CD4-positive, alpha-beta T cell treated with Interferon gamma for 1 hour (primary cell): Measurements from ENCODE around the gene NSMCE4A.
"Not testable (repeated sequence)": the region's sequence is repeated elsewhere in the genome, so short reads cannot be mapped to it uniquely, and the experiment has no call there.

Experiments used
- DNase-seq: peaks from one replicate; pipeline ENCODE4 v3.0.0-alpha.2; 2020

NSMCE4A gene

DNA sequence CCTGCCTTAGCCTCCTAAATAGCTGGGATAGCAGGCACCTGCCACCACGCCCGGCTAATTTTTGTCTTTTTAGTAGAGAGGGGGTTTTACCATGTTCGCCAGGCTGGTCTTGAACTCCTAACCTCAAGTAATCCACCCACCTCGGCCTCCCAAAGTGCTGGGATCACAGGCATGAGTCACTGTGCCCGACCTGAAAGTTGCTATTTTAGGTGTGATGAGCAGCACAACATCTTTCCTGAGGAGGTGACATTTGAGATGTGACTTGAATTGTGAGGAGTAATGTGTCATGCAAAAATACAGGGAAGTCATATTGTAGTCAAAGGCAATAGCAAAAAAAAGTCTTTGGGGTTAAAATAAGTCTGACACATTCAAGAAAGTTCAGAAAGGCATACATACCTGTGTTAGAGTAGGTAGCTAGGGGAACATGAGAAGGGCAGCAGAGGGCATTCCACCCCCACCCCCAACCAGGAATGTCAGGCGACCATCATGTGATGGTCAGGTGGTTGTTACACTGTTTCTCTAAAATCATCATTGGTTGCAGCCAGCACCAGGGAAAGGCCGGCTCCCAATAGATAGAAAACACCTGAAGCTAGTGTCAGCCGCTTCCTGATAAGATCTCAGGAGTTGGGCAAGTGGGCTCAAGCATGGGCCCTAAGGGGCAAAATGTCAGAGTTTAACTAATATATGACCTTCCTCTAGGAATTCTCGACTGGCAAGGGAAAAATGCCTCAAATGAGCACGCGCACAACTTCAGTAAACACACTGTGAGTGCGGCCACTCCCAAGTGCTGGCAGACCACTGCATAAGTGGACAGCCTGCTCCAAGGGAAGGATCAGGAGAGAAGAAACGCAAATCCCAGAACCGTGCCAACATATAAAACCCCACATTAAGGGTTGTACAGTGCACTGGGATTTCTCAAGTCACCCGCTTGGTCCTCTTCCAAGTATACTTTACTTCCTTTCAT lies 13.6 kb upstream of the NSMCE4A start, which contains the start of gene TACC2:
TACC2 (plus strand) TSS at position 803 of the 964 bp plus-strand sequence. CDS start 32,819 bp downstream, outside the sequence.
- no peak for DNase-seq

DNA sequence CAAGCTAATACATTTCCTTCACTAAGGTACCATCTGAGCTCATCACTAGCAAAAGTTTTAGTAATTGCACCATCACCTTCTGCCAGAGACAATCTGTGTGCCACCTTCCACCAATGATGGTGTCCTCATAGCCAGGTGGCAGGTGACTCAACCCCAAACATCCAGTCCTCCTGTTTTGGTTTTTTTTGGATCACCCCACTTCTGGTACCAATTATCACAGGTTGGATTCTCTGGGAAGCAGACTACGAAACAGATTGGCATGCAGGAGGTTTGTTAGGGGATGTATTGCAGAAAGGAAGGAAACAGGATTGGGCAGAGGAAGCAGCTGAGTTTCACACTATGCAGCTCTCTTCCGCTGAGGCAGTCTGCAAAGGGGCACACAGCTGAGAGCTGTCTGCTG lies 9.4 kb upstream of the NSMCE4A start:
- DNase-seq, result no peak

DNA sequence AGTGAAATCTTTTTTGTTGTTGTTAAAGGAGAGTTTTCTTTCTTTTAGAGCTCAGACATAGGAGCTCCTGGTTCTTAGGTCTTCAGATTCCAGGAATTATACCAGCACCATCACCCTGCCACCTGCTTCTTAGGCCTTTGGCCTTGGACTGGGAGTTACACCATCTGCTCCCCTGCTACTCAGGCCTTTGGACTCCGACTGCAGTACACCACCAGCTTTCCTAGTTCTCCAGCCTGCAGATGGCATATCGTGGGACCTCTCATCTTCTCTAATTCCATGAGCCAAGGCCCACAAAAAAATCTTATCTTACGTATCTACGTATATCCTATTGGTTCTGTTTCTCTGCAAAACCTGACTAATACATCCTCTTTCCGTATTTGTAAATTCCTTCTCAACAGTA lies 8.8 kb upstream of the NSMCE4A start:
- DNase-seq, result no peak

DNA sequence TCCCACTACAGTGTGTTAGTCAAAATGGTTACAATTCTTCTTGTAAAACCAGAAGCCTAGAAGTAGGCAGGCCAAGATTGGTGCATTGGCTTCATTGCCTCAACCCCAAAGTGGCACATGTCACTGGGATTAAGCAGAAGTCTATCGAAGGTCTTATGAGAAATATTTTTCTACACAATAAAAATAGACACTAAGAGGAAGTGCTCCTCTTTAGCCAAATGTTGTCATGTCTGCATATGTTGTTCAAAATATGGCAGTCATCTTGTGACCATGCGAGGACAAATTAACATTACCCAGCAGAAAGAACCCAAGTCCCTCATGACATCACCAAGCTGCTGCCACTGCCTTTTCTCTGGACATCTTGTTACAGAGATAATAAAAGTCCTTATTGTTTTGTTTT lies 6.3 kb upstream of the NSMCE4A start:
- DNase-seq, result no peak

DNA sequence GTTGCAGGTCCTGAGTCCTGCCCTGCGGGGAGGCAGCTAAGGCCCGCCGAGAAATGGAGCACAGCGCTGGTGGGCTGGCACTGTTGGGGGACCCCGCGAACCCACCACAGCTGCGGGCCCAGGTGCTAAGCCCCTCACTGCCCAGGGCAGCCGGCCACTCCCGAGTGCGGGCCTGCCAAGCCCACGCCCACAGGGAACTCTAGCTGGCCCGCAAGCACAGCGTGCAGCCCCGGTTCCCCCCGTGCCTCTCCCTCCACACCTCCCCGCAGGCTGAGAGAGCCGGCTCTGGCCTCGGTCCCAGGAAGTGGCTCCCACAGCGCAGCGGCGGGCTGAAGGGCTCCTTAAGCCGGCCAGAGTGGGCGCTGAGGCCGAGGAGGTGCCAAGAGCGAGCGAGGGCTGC lies 3.5 kb upstream of the NSMCE4A start:
- DNase-seq, result no peak

DNA sequence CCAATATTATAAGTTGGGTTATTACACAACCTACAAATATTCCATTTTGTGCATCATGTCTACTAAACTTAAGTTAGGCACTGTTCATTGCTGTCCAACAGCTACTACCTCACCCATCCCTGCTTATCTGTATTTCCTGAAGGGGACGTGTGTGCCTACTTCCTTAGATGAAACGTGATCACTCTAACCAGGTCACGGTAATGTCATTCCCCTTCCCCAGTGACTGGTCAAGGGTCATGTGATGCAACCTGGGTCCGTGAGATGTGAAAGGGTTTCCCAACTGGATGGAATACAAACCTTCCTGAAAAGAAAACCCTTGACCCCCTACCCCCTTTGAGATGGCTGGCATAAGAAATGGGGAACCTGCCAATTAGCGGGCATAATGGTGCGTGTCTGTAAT lies 1.6 kb upstream of the NSMCE4A start:
- no peak for DNase-seq

DNA sequence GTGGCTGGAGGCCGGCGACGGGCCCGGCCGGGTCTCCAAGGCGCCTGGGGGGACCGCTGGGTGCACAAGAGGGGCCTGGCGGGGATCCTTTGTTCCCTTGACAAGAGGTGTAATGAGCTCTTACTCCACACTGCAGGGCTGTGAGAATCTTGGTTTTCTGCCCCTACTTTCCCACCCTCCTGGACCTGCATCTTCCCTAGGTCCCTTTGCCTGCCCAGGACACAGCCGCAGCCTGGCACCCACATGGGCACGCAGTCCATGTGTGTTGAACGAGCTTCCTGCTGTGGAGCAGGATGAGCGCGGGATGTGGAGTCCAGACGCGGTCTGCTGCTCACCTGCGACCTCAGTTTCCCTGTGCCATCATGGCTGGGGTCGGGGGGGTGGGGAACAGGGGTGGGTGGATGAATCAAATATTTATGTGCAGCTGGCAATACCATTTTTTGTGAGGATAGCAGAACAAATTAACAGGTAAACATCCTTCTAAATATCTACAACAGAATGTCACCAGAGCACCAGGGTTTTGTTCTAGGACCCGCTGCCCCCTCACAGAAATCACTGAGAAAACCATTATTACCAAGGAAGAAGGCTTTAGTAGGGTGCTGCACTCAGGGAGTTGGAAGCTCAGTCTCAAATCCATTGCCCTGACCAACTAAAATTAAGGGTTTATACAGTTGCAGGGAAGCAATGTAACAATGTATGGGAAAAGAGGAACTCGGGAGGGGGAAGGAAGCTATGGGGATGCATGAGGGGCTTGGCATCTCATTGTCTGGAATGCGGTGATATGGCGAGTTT lies 474 bp upstream of the NSMCE4A start:
- DNase-seq, result no peak

DNA sequence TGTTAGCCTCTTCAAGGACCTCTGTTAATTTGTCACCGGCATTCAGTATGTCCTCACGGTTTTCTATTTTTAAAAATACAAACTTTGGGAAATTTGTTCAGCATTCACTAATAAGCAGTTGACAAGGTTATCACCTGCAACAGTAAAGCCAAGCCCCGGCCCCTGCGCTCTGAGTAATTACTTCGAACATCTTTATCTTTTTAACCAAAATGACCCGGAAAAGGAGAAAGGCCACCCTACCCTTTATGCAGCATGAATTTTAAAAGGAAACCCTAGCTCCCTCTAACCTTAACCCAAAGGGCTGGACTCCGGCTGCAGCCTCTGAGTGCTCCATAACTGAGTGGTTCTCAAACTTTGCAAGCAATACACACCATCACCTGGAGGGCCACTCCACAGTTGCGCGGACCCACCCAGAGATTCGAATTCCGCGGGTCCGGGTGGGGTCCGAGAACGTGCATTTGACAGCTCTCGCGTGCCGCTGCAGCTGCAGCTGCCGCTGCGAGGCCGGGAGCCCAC lies 940 bp downstream of the NSMCE4A start:
- peak; percentile 6 for DNase-seq

DNA sequence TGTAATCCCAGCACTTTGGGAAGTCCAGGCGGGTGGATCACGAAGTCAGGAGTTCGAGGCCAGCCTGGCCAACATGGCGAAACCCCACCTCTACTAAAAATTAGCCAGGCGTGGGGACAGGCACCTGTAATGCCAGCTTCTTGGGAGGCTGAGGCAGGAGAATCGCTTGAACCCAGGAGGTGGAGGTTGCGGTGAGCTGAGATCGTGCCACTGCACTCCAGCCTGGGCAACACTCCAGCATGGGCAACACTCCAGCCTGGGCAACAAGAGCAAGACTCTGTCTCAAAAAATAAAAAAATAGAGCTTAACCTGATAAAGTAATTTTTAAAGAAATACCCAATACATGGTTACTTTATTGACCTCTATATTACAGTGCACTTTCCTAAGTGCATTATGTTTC lies 5.9 kb downstream of the NSMCE4A start:
- not testable (repeated sequence) for DNase-seq

DNA sequence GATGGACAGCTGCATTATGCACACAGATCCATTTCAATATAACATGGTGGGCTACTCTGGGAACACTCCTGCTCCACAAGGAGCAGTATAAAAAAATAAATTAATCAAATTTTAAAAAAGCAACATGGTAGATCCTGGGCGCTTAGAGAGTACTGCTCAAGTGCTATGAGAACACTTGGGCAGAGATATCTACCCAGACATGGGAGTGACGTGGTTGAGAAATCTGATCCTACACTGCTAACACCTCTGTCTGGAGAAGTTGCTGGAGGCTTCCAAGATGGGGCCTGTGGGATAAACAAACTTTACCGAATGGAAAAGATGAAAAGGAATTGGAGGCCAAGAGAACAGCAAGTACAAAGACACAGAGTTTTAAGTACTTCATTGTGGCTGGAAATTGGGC lies 9.0 kb downstream of the NSMCE4A start:
- no peak for DNase-seq

DNA sequence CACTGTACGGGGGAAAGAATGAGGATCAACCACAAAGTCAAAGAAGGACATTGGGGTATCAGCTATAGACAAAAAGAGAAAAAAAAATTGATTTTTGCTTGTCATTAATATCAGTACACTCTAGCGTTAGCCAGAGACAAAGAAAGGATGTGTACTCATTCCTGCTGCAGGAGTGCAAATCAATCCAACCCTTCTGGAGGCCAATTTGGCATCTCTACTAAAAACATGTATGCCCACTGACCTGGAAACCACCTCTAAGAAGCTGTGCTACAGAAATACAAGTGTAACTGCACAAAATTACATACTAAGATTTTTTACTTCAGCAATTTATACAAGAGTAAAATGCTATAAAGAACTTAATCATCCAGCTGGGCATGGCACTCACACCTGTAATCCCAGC lies 13.6 kb downstream of the NSMCE4A start:
- DNase-seq, result no peak

DNA sequence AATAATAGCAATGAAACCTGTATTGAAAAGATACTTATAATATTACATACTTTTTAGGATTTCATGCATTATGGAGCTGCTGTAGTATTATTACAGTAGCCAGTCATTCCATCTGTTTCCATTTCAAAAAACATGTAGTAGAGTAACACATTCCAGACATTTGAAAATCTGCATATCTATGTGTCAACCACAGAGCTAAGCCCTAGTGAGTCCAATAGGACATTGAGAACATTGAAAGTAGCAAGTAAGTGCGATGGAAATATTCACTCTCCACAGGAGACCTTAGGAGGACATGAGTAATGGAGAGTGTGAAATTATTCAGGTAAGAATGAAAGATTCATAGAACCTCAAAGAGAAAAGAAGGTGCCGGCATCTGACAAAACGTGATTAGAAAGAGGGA lies 15.3 kb downstream of the NSMCE4A start:
- no peak for DNase-seq

DNA sequence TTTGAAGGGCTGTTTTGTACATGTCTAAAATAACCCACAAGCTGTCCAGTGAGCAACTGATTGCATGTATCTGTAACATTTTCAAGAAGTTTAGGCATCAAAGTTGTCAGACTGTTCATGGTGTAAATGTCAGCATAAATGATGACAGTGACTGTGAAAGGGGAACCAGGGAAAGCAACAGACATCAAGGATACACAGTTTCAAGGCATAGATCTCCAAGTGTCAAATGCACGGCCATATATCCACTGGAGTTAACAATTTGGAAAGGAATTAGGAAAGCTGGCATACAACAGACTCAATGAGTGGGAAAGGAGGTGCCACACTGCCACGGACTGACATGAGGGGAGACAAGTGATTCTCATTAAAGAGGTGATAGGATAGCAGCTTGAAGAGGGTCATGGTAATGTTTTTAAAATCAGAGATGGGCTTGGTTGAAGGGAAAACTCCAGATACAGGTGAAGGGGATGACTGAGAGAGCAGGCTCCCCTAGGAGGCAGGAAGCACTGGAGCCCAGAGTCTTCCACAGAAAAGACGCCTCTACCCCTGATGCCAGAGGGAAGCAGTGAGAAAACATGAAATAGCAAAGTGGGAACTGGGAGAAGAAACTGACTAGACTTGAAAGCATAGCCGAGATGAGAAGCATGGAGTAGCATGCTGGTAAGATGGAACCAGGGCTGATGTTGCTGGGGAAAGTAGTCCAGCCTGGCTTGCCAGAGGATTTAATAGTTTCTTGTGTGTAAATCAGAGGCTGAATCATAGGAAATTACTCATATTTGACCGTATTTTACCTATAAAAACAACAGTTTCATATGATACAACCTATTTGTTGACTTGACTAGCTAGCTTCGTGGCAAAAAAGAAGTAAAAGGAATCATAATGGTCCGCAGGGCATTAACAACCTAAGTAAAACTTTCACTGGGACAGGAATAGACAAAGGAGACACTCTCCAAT lies 18.6 kb downstream of the NSMCE4A start:
- DNase-seq, result no peak

DNA sequence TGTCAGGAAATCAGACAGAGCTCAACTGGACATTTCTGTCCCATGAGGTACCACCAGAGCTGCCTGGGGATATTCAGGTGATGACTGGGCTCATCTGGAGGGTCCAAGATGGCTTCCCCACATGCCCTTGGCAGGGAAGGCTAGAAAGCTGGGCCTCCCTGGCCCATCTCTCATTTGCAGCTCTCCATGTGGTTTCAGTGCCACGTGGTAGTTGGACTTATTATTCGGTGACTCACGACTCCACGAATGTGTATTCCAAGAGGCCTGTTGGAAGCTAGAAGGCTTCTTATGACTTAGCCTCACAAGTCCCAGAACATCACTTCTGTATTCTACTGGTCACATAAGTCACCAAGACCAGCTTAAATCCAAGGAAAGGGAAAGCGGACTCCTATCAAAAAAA lies 22.8 kb downstream of the NSMCE4A start:
- DNase-seq, result no peak

DNA sequence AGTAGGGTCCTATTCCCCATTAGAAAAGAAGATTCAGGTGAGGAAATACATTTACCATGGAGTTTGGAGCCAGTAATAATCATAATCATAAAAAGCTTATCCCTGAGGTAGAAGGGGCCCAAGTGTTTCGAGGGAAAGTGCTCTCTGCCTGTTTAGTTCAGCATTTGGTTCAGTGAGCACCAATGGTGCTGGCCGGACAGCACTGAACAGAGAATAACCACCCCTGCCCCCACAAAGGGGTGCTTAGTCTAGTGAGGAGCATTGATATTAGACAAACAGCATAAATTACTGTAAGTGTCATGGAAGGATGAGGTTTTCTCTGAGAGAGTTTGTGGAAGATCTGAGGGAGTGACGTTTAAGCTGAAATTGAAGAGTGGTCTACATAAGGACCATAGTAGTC lies 25.6 kb downstream of the NSMCE4A start:
- DNase-seq, result no peak

DNA sequence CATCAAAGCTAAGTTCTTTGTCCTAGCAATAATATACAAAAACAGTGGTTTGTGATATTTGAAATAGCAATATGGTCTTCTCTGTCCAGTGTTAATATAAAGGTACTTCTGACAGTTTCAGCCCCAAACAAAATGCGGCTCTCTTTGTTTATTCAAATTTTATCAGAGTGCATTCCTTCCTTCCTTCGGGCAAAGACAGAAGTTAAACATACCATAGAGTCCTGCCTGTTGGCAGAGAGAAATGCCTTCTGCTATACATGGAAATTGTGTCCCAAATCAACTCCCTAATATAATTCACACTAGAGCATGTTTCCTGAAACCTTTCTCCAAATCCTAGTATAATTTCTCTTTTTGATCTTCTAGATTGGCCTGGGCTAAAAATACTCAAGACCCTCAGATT lies 26.0 kb downstream of the NSMCE4A start:
- DNase-seq, result no peak

DNA sequence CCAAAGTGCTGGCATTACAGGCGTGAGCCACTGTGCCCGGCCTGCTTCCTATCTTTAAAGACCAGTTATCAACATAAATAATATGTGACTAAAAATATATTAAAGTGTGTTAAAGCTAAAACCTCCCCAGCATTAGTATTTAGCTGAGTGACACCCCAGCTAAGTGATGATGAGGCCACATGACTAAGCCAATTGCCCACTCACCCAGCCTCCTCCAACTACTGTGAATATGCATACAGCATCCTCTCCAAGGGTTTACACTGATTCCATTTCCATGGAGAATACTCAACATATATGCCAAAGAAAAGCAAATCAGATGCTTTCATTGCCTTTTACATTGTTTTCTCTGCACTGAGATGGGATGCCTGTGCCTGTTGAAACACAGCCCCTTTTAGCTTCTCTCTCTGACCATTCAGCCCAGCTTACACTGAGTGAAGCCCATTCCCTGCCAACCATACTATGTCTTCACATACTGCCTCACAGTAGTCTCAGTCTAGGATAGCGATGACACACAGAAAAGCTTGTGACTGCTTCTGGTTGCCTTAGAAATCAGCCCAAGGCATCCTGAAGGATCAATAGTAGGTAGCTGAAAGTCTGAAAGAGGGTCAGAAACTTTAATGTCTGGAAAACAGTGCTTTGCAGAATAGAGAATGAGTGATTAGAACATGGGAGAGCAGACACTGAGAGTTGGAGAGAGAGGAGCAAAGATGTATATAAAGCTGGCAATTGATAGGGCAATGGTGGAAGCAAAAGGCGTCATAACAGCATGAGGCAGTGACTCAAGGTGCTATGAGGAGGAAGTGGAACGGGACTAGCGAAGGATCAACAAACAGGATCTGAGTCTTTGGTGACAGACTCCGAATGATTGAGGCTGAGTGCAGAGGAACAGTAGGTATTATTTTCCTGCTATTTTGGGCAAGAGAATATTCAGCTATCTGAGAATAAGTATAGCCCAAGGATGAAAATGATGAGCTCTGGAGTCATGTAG lies 27.4 kb downstream of the NSMCE4A start:
- DNase-seq, result no peak

DNA sequence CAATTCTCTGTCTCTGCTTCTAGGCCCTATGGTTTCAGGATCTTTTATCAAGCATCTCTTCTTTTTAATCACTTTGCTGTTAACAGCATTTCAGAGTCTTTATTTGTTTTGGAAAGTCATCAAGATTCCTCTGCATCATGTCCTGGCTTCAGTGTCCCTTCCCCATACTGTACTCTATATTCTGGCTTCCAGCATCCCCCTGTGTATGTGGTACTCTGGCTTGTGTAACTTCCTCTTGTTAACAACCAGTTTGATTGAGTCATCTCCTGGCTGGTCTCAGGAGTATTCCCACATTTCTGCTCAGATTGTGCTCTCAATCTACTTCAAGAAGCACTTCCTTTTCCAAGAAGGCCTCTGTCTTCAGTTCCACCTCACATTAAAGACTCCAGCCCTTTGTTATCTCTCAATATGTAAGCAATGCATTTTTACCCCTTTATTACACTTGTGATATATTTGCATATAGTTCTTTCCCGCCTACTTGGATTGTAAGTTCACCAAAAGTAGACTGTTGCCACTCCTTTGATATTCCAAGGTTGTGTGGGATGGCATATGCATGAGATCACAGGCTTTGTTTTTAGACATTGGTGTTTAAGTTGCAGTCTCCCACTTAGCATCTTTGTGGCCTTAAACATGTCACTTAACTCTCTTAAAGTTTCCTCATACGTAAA lies 32.1 kb downstream of the NSMCE4A start:
- no peak for DNase-seq

DNA sequence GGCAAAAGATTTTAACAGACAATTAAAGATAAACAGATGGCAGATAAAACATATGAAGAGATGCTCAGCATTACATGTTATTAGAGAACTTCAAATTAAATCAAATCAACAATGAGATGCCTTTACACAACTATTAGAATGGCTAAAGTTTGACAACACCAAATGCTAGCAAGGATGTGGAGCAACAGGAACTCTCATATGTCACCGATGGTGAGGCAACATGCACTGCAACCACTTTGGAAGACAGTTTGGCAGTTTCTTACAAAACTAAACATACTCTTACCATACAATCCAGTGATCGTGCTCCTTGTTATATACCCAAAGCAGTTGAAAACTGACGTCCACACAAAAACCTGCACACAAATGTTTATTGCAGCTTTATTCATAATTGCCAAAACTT lies 33.5 kb downstream of the NSMCE4A start:
- no peak for DNase-seq

DNA sequence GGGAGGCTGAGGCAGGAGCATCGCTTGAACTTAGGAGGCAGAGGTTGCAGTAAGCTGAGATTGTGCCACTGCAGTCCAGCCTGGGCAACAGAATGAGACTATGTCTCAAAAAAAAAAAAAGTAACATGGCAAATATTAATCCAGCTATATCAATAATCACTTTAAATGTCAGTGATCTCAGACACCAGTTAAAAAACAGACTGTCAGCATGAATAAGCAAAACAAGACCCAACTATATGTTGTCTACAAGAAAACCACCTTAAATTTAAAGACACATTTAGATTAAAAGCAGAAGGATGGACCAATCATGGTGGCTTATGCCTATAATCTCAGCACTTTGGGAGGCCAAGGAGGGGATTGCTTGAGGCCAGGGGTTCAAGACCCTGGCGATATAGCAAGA lies 38.7 kb downstream of the NSMCE4A start:
- no peak for DNase-seq

DNA sequence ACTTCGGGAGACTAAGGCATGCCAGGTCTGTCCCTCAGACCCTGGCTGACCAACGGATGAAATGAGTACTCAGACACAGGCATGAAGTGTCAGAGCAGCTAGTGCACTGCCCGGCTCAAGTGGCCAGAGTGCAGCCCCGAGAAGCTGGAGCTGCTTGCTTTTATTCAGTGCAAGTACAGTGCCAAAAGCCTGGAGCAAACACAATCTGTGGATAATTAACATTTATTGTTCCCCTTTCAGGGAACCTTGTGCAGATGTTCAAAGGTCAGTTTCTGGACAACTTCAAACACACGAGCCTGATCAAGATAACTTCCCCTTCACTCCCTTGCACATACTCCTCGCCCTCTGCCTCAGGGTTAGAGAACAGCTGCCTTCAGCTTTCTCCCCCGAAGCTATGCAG lies 39.3 kb downstream of the NSMCE4A start:
- no peak for DNase-seq
